ENCODE results near the gene FCRL4.
"Not testable (repeated sequence)": the region's sequence is repeated elsewhere in the genome, so short reads cannot be mapped to it uniquely, and the experiment has no call there.

Gene FCRL4

DNA sequence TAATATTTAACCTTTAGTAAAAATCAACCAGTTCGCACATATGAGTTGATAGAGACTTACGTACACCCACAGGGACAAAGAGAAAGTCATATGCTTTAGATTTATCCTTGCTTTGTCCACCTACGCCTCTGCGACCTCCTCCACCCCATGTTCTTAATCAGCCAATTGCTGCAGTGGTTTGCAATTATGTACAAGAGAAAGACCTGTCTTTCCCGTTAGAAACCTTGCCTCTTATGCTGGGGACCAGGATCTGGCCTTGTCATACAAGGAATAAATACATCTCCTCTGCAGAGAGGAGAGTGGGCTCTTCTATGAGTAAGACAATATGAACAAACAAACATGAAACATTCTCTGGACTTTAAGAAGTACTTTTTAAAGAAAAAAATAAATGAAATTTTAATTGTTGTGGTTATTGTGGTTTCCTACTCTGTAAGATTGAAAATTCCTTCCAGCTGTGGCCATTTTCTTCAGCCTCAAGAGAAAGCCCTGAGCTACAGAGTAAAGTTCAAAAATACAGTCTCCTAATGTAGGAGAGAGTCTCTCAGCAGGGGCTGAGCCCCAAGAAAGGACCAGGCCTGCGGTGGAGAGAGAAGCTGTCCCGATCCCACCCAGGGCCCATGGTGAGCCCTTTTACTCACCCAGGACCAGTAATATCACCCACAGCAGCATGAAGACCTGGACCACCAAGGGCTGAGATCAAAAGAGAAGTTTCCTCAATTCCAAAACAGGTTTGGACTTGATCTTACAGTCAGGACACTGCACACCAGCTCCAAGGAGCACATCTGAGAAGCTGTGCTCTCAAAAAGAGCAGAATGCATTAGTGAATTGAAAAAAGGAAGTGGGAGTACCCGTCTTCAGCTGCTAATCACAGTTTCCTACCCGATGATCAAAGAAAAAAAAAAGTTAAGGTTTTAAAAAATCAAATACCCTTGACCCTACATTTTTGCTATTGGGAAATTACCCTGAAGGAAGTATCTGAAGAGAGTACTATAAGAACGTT lies 45.9 kb downstream of the FCRL4 start, which contains the start of gene FCRL5:
Gene FCRL5, minus strand, starts transcription at position 822 of the 1,000 bp plus-strand sequence. Its CDS starts 153 bp downstream, at position 669.
- no peak for DNase-seq (ENCODE audit: low read depth)

DNA sequence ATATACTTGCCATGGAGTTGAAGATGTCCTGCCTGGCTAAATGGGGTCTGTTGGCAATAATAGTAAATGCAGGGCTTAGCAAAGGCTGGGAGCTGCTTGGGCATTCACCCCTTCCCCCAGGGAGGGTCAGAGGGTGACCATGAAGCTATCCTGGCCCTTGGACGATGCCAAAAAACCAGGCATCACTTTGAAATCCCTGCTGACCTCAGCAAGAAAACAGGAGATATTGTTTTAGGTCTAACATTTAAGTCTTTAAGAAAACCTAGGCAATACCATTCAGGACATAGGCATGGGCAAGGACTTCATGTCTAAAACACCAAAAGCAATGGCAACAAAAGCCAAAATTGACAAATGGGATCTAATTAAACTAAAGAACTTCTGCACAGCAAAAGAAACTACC lies 49.8 kb downstream of the FCRL4 start:
- not testable (repeated sequence) for DNase-seq (ENCODE audit: low read depth)

DNA sequence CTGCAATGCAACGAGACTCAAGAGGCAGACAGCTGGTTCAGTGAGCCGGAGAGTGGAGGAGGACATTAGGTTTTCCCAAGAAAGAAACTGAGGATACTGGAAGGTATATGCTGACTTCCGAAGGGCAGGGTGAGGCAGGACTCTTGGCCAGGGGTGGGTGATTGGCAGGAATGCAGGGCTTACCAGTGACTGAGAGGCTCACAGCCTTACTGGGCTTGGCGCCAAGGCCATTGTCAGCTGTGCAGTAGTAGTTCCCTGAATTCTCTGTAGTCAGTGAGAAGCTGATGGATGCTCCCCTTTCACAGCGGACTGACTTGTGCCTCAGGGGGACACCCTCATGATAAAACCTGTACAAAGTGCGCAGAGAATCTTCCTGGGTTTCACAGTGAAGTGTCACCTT lies 55.2 kb downstream of the FCRL4 start:
- no peak for DNase-seq (ENCODE audit: low read depth)

DNA sequence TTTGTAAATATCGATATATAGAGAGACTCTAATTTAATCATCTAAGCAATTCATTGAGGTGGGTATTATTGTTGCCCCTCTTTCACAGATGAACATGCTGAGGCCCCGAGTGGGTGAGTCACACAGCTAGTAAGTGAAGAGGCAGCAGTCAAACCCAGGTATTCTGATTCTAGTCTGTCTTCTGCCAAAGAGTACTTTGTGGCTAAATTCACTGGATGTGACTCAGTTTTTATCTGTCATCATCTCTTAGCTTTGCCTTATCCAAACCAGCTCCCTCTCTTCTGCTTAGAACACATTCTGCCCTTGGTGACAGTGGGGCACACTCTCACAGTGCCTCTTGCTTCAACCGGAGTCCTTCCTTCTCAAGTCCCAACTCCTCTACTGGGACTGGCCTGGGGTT lies 57.0 kb downstream of the FCRL4 start:
- no peak for DNase-seq (ENCODE audit: low read depth)

DNA sequence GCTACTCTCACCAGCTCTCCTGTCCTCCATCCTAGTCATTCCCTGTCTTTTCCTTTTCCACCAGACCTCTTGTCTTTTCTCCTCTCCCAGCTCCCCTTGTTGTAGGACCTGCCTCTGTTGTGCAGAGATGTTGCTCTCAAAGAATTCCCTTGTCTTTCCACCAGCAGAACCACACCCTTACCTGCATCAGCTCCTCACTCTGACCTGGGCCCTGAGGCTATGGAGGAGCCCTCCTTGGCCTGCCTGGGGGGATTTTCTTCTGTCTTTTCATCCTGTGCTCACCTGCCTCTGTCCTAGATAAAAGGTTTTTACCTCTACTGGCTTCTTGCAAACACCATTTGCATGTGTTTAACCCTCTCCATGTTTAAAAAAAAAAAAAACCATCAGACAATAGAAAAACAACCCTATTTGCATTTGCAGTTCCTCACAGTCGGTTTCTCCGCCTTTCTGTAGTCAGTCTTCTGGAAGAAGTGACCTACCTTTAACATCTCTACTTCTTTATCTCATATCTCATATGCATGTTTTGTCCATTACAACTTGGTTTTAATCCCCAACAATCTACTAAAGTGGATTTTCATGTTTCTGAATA lies 57.6 kb downstream of the FCRL4 start:
- no peak for DNase-seq (ENCODE audit: low read depth)

DNA sequence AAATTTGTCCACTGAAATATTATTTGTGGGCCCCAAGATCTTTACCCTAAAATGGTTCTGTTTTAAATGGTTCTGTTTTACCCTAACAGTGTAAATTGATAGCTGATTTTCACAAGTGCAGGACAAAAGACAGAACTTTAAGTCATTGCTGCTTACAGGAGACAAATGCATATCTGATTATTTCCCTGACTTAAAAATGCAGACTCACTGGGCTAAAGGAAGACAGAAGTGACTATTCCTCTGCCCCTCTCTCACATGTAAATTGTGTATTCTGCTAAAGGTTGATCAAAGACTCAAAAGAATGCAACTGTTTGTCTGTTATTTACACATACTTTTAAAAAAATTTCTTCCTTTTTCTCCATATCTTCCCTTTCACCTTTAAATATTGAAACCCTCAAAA lies 58.3 kb downstream of the FCRL4 start:
- no peak for DNase-seq (ENCODE audit: low read depth)

DNA sequence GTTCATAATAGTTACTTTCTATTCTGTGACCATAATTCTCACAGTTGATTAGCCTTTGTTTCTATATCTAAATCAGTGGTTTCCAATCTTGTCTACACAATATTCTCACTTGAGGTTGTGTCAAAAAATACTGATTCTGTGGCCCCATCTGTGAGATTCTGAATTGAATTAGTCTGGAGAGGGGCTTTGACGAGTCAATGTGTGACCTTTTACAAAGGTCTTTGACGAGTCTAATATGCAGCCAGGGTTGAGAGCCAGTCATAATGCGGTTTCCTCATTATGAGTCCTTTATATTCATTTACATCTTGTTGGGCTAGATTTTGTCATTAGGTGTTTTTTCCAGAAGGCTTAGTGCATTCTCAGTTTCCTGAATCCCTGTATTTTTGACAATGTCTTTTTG lies 65.3 kb downstream of the FCRL4 start:
- DNase-seq (ENCODE audit: low read depth) = no peak

DNA sequence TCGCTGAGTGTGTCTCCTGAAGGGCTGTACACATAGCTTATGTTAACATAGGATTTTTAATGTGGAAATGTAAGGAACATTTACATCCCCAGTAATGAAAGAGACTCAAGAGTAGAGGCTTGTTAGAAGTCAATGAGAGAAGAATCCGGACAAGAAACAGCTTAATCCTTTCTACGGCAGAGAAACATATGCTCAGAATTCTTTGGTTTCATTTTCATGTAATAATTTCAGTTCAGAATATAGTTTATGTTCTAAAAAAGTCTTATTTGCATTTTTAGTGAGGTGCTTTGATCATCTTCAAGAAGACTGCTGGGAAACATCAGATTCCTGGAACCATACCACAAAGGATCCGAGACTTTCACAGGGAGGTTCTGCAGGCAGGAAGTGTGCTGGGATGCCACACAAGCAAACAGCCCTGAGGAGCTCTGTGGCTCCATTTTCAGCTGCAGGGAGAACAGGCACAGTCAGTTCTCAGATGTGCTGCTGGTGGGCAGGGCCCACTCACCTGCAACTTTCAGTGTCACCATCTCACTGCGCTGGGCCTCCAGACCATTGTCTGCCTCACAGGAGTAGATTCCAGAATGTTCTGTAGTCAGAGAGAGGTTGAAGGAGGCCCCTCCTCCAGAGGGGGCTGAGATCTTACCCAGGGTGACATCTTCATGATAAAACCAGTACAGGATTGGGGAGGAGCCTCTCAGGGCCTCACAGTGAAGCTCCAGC lies 74.0 kb downstream of the FCRL4 start:
- DNase-seq (ENCODE audit: low read depth) = no peak
